DOHH2 (cell line): ENCODE results near the gene PEX3.
A peak's percentile ranks its signal among the peaks of the same experiment; 100 is the strongest.

Experiments
- H3F3A ChIP-seq: fragments of 200-600 bp; sonication (generic), shearing (Covaris generic); 2 replicates; pipeline ENCODE4 v1.6.0; 2016; ENCODE audit warnings: antibody characterized with exemption, mild to moderate bottlenecking; ENCODE audit not compliant: control insufficient read depth, insufficient read depth
- H3K27ac ChIP-seq: fragments of 200-600 bp; sonication (generic); 2 replicates; pipeline ENCODE4 v1.5.1; 2014; ENCODE audit warnings: low read depth, mild to moderate bottlenecking, low read length, moderate library complexity
- H3K27me3 ChIP-seq: fragments of 200-600 bp; sonication (generic); 2 replicates; pipeline ENCODE4 v1.6.1; 2014; ENCODE audit warnings: mild to moderate bottlenecking, low read length, mixed read lengths; ENCODE audit not compliant: control insufficient read depth
- H3K36me3 ChIP-seq: fragments of 200-600 bp; sonication (generic); 2 replicates; pipeline ENCODE4 v1.6.1; 2014; ENCODE audit warnings: mild to moderate bottlenecking, low read length, moderate library complexity, mixed read lengths; ENCODE audit not compliant: control insufficient read depth
- H3K4me1 ChIP-seq: fragments of 200-600 bp; sonication (generic); 2 replicates; pipeline ENCODE4 v1.6.1; 2014; ENCODE audit warnings: mild to moderate bottlenecking, low read length, mixed read lengths; ENCODE audit not compliant: control insufficient read depth
- H3K4me2 ChIP-seq: fragments of 200-600 bp; sonication (generic); 2 replicates; pipeline ENCODE4 v1.6.0; 2014; ENCODE audit warnings: mild to moderate bottlenecking, low read length, moderate library complexity
- H3K4me3 ChIP-seq: fragments of 200-600 bp; sonication (generic); 2 replicates; pipeline ENCODE4 v1.5.1; 2014; ENCODE audit warnings: mild to moderate bottlenecking, low read length, mixed read lengths
- H3K79me2 ChIP-seq: fragments of 200-600 bp; sonication (generic); 2 replicates; pipeline ENCODE4 v1.6.1; 2014; ENCODE audit warnings: mild to moderate bottlenecking, low read length, mixed read lengths; ENCODE audit not compliant: control insufficient read depth
- H3K9me2 ChIP-seq: fragments of 200-600 bp; sonication (generic); replicated peaks from 2 replicates; pipeline ENCODE4 v1.6.1; 2014; ENCODE audit warnings: mild to moderate bottlenecking, low read length, mixed read lengths; ENCODE audit not compliant: control insufficient read depth
- H3K9me3 ChIP-seq: fragments of 200-600 bp; sonication (generic); 2 replicates; pipeline ENCODE4 v1.6.1; 2014; ENCODE audit warnings: antibody characterized with exemption, low read length, mixed read lengths; ENCODE audit not compliant: control insufficient read depth, insufficient read depth
- H4K20me1 ChIP-seq: fragments of 200-600 bp; sonication (generic); 2 replicates; pipeline ENCODE4 v1.6.0; 2014; ENCODE audit warnings: low read depth, mild to moderate bottlenecking, antibody characterized with exemption, low read length, moderate library complexity; ENCODE audit not compliant: control insufficient read depth, insufficient read depth
- EZH2phosphoT487 ChIP-seq: fragments of 200-600 bp; sonication (generic); IDR thresholded peaks from 2 replicates; pipeline ENCODE4 v1.6.1; 2017; ENCODE audit warnings: borderline replicate concordance, mild to moderate bottlenecking, antibody characterized with exemption, low read length, moderate library complexity, mixed read lengths
- TF ChIP-seq, protein P1 (sequence below): fragments of 200-600 bp; sonication (generic); IDR thresholded peaks from one replicate; pipeline ENCODE4 v1.5.1; 2014; ENCODE audit warnings: antibody characterized with exemption, mild to moderate bottlenecking, low read depth, low read length; ENCODE audit not compliant: poor library complexity, severe bottlenecking

PEX3 gene

DNA sequence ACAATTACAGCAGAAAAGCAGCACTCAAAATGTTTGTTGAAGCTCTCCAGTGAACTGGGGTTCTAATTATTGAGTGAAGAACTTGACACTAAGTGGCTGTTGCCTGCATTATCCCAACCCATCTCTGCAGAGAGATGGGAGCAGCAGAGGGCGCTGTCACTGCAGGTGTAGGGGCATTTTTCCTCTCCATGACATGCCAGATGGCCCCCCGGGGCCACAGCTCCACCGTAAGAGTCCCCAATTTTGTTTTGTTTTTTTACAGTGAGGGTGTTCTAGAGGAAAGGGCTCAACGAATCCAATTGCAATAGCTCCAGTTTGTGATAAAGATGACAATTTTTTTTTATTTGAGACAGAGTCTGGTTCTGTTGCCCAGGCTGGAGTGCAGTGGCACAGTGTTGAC, 62.8 kb downstream of the PEX3 start:
- no peaks in the 10 kb centered on the region for H3K79me2 ChIP-seq
- peaks cover 20% of the 10 kb centered on the region for H3K4me1 ChIP-seq
- H3K27ac ChIP-seq = no peak overlapping the region
- no peaks in the 10 kb centered on the region for H3K36me3 ChIP-seq
- no peak for TF ChIP-seq EZH2phosphoT487
- TF ChIP-seq, protein P1, sequence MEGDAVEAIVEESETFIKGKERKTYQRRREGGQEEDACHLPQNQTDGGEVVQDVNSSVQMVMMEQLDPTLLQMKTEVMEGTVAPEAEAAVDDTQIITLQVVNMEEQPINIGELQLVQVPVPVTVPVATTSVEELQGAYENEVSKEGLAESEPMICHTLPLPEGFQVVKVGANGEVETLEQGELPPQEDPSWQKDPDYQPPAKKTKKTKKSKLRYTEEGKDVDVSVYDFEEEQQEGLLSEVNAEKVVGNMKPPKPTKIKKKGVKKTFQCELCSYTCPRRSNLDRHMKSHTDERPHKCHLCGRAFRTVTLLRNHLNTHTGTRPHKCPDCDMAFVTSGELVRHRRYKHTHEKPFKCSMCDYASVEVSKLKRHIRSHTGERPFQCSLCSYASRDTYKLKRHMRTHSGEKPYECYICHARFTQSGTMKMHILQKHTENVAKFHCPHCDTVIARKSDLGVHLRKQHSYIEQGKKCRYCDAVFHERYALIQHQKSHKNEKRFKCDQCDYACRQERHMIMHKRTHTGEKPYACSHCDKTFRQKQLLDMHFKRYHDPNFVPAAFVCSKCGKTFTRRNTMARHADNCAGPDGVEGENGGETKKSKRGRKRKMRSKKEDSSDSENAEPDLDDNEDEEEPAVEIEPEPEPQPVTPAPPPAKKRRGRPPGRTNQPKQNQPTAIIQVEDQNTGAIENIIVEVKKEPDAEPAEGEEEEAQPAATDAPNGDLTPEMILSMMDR = peak; percentile 63
- H3K27me3 ChIP-seq = no peaks in the 10 kb centered on the region
- no peaks in the 10 kb centered on the region for H3F3A ChIP-seq
- H3K9me3 ChIP-seq = no peaks in the 10 kb centered on the region
- no peaks in the 10 kb centered on the region for H4K20me1 ChIP-seq
- no peaks in the 10 kb centered on the region for H3K9me2 ChIP-seq
- H3K4me3 ChIP-seq = no peak overlapping the region
- H3K4me2 ChIP-seq = no peak overlapping the region

DNA sequence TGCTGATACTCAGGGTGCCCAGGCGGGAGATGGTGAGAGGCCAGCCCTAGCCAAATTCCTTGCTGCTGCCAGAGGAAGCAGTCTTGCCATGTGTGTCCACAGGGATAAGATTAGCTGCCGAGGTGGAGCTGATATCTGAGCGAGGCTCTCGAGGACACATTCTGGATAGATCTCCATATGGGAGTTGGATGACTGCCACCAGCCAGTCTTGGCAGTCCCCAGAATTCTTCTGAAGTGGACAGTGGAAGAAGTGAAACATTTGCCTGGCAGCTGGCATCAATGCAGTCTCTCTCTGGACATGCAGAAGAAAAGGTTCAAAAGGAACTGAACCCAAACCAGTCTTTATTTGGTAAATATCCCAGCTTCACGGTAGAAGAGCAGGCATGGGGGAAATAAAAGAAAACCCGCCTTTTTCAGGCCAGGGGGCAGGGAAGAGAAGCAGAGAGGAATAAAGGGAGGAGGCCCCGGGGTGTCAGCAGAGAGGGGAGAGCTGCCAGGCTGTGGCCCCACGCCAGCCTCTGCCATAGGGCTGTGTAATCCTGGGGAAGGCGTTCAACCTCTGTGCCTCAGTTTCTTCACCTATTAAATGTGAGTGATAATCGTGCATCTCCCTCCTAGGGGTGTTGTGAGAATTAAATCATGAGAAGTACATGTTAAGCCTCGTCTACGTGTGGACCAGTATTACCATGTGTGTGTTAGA, 64.6 kb downstream of the PEX3 start:
- no peaks in the 10 kb centered on the region for H3K79me2 ChIP-seq
- peaks cover 20% of the 10 kb centered on the region for H3K4me1 ChIP-seq
- TF ChIP-seq EZH2phosphoT487 = no peak
- TF ChIP-seq, protein P1 = no peak
- H3K4me3 ChIP-seq = no peak overlapping the region
- H3K27me3 ChIP-seq = 0 out of 2 replicates have a peak, but pooled peaks cover 5% of the 10 kb centered on the region
- H3F3A ChIP-seq = no peaks in the 10 kb centered on the region
- H4K20me1 ChIP-seq = no peaks in the 10 kb centered on the region
- H3K9me2 ChIP-seq = no peaks in the 10 kb centered on the region
- no peak overlapping the region for H3K27ac ChIP-seq
- H3K9me3 ChIP-seq = no peaks in the 10 kb centered on the region
- no peak overlapping the region for H3K4me2 ChIP-seq
- no peaks in the 10 kb centered on the region for H3K36me3 ChIP-seq

DNA sequence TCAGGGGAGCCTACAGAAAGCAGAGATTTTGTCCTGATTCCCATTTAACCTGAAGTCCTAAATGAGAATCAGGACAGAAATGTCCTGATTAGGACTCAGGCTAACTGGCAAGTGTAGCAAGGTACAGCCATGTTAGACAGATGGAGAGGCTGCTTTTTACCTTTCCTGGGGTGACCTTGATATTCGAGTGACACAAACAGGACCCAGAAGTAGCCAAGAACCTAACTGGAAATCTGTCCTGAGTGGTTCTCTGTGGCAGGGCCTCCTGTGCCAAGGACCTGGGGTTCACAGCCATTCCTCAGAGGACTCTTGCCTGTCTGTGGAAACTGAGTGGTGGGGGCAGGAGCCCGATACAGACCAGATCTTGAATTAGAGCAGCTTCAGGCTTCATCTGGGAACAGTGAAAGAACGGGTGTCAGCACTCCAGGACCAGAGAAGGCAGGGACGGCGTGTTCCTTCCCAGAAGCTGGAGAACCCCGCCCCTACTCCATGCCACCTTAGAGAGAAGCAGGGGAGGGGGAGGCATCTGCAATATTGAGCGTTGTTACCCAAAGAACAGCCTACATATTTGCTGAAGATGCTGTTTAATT, 65.3 kb downstream of the PEX3 start:
- Histone ChIP-seq H3K27ac (no peak overlapping the region), H3K4me3 (no peak overlapping the region), H3K27me3 (0 out of 2 replicates have a peak, but pooled peaks cover 5% of the 10 kb centered on the region), H3F3A (no peaks in the 10 kb centered on the region), H3K36me3 (no peaks in the 10 kb centered on the region), H3K4me2 (no peak overlapping the region), H3K79me2 (no peaks in the 10 kb centered on the region), H4K20me1 (no peaks in the 10 kb centered on the region), H3K9me2 (no peaks in the 10 kb centered on the region), H3K4me1 (peaks cover 19% of the 10 kb centered on the region), H3K9me3 (no peaks in the 10 kb centered on the region)
- no peak for TF ChIP-seq EZH2phosphoT487
- TF ChIP-seq, protein P1 = no peak
